ENCODE results near the gene LIMK1.

The LIMK1 gene

GRCh38 chr7:74083117-74083876, at the start of gene LIMK1:
Gene LIMK1, plus strand, starts transcription at chr7:74083804. Its CDS starts 187 bp downstream, at chr7:74083991.
- TF ChIP-seq CTCF (conservative IDR thresholded peaks at IDR 0.05) (no peak), ZFX (IDR thresholded peaks at IDR 0.05) (peak; percentile 23; the same call in 1 of the 2 replicates)
- peak within 1 kb of the TSS; percentile 76 for H3K27ac ChIP-seq

DNA sequence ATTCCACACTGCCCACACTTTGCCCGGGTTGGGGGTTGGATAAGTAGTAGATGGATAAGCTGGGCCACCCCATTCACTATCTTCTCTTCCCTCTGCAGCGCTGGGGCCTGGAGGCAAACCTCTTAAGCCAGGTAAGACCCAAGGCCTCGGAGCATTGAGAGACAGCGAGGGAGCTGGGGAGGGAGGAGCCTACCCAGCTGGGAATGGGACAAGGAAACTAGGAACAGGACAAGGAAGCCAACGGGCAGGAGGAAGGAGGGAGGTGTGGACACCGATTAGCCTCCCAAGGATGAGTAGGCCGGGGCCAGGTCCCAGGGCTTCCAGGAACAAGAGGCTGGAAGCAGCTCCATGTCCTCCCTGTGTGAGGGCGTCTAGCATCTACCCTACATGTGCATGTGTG, 46.0 kb upstream of the LIMK1 start:
- no peak overlapping the region for H3K27ac ChIP-seq
- TF ChIP-seq ZFX (IDR thresholded peaks at IDR 0.05), result no peak
- no peak for TF ChIP-seq CTCF (conservative IDR thresholded peaks at IDR 0.05)

DNA sequence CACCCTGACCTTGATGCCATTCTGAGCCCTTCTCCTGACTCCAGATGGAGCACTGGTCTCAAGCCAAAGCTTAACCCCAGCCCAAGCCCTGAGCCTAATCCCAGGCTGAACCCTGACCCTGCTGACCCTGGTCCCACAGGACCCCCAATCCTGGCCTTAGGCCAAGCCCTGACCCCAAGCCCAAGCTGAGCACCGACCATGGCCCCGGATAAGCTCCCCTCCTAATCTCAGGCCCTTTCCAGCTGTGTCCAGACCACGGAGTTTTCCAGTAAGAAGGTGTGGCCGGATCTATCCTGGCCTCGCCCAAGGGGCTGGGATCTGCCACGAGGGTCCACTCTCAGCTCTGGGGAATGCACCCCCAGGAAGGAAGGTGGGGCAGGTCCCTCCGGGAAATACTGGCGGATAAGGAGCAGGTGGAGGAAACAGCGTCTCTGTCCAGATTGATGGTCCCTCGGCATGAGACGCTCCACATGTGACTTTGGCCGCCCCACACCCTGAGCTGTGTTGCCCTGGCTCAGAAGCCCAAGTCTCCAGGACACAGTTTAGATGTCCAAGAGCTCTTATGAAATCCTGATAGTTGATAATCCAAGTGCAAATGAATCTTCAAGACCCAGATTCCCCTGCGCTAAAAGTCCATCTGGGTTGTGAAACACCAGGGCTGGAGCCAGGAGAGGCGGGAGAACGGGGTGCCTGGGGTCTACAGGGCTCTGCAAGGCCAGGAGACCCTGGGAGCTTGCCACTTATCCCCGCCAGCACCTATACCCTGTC, 45.2 kb upstream of the LIMK1 start:
- TF ChIP-seq CTCF (conservative IDR thresholded peaks at IDR 0.05) (no peak), ZFX (IDR thresholded peaks at IDR 0.05) (no peak)
- H3K27ac ChIP-seq, result no peak overlapping the region

GRCh38 chr7:74039337-74039736, 44.3 kb upstream of the LIMK1 start:
- no peak for TF ChIP-seq CTCF (conservative IDR thresholded peaks at IDR 0.05)
- TF ChIP-seq ZFX (IDR thresholded peaks at IDR 0.05), result no peak
- no peak overlapping the region for H3K27ac ChIP-seq

DNA sequence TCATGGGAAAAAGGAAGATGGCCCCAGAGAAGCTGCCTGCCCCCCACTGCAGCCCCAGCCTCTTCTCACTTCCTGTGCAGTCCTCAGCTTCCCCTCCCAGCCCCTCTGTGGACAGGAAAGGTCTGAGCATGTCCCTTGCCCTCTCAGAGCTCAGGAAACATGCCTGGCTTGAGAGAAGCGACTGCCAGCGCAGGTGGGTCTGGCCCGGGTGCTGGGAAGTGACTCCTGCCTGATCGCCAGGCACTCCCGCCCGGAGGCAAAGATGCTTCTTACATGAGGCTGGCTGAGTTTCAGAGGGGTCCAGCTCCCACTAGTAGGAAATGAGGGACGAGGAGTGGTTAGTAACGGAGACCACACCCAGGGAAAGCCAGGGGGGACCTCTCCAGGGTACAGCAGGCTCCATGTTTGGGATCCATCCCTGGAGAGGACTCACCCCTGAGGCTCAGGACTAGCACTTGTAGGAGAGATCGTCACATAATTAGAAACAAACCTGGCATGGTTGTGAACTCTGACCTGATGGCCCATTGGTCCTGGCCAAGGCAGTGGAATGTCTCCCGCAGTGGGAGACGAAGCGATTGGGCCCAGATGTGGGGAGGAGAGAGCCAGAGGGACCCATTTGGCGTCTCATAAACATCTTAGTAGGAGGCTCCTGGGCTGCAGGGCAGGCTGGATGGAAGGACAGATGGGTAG, 43.4 kb upstream of the LIMK1 start:
- H3K27ac ChIP-seq, result no peak overlapping the region
- no peak for TF ChIP-seq CTCF (conservative IDR thresholded peaks at IDR 0.05)
- no peak for TF ChIP-seq ZFX (IDR thresholded peaks at IDR 0.05)

DNA sequence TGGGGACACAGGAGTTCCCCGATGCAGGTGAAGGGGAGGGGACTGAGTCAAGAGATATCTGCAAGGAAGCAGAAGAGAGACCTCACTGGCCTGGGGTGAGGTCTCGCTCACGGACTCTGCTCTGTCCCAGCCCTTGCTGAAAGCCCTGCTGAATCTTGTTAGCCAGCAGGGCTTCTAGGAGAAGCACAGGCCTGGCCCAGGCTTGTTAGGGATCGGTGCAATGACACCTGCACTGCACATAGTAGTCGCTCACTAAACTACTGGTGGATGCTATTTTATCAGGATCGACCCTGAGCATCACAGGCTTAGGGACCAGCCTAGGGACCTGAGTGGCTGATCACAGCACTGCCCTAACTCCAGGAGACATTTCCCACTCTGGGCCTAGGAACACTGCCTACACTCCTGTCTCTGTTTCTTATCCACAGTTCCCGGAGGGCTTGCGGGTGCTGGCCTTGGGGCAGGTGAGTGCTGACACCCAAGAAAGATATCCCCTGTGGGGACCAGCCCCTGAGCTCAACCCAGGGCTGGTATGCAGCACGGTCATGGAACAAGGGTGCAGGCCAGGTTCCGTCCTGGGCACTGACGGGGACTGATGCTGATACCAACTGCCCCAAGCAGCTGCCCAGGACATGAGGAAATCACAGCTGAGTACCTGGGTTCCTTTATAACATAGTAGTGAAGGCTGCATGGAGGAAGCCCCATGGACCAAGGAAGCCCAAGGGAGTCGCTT, 42.6 kb upstream of the LIMK1 start:
- TF ChIP-seq CTCF (conservative IDR thresholded peaks at IDR 0.05) (no peak), ZFX (IDR thresholded peaks at IDR 0.05) (no peak)
- no peak overlapping the region for H3K27ac ChIP-seq
